ENCODE measurements around the gene VSIG2. TPM values are rescaled to one million over a fixed set of nuclear protein-coding genes. Genes with fewer than 3 reads are reported as not detected.

The VSIG2 gene
- total RNA-seq, 1 experiment from 2014 or later: not detected

- no peak overlapping the region for H3K4me3 Mint-ChIP-seq (ENCODE audit: unreplicated experiment)
- no TSS peak for BruUV-seq (replicated peaks)
- Histone ChIP-seq H3K36me3 (ENCODE audit: control insufficient read depth, insufficient read depth, low read length) (no peaks in the 10 kb centered on the region), H3K4me3 (ENCODE audit: low read depth, low read length) (no peak overlapping the region), H3K4me1 (peaks cover 25% of the 10 kb centered on the region), H3K9me3 (no peaks in the 10 kb centered on the region), H3K27me3 (replicated peaks; ENCODE audit: control insufficient read depth, insufficient read depth, low read length) (no peaks in the 10 kb centered on the region)
- intact Hi-C loops (cut with micrococcal nuclease; ENCODE audit: unreplicated experiment): no loop called here
- TF ChIP-seq CTCF (IDR thresholded peaks at IDR 0.05; ENCODE audit: insufficient read depth in 1 of 2, low read depth in 1 of 2, low read length in 1 of 2, severe bottlenecking in 1 of 2, unreplicated experiment in 1 of 2): no peak
- POLR2A ChIA-PET: no interaction called here
- H3K36me3 Mint-ChIP-seq (ENCODE audit: insufficient read depth, unreplicated experiment): peaks cover 4% of the 10 kb centered on the region
- no peaks in the 10 kb centered on the region for H3K9me3 Mint-ChIP-seq (ENCODE audit: unreplicated experiment)
- CTCF ChIA-PET: no interaction called here
- peaks cover 24% of the 10 kb centered on the region for H3K4me1 Mint-ChIP-seq (ENCODE audit: low read depth, unreplicated experiment)
- DNase-seq: no peak
- H3K27ac Mint-ChIP-seq (ENCODE audit: unreplicated experiment): no peak overlapping the region
- H3K27me3 Mint-ChIP-seq (ENCODE audit: insufficient read depth, unreplicated experiment): no peaks in the 10 kb centered on the region
Measured at GRCh38 chr11:124751391-124751740, 689 bp downstream of the VSIG2 start.

- no peak for TF ChIP-seq CTCF (IDR thresholded peaks at IDR 0.05; ENCODE audit: insufficient read depth in 1 of 2, low read depth in 1 of 2, low read length in 1 of 2, severe bottlenecking in 1 of 2, unreplicated experiment in 1 of 2)
- DNase-seq: no peak
- H3K4me1 Mint-ChIP-seq (ENCODE audit: low read depth, unreplicated experiment): peaks cover 22% of the 10 kb centered on the region
- H3K9me3 ChIP-seq: no peaks in the 10 kb centered on the region
- no peak overlapping the region for H3K4me3 ChIP-seq (ENCODE audit: low read depth, low read length)
- peaks cover 8% of the 10 kb centered on the region for H3K36me3 Mint-ChIP-seq (ENCODE audit: insufficient read depth, unreplicated experiment)
- no TSS peak for BruUV-seq (replicated peaks)
- no peaks in the 10 kb centered on the region for H3K9me3 Mint-ChIP-seq (ENCODE audit: unreplicated experiment)
- H3K4me3 Mint-ChIP-seq (ENCODE audit: unreplicated experiment): no peak overlapping the region
- ChIA-PET CTCF (no interaction called here), POLR2A (no interaction called here)
- H3K27ac Mint-ChIP-seq (ENCODE audit: unreplicated experiment): no peak overlapping the region
- no peaks in the 10 kb centered on the region for H3K27me3 Mint-ChIP-seq (ENCODE audit: insufficient read depth, unreplicated experiment)
- H3K36me3 ChIP-seq (ENCODE audit: control insufficient read depth, insufficient read depth, low read length): no peaks in the 10 kb centered on the region
- intact Hi-C loops (cut with micrococcal nuclease; ENCODE audit: unreplicated experiment): no loop called here
- peaks cover 25% of the 10 kb centered on the region for H3K4me1 ChIP-seq
- no peaks in the 10 kb centered on the region for H3K27me3 ChIP-seq (replicated peaks; ENCODE audit: control insufficient read depth, insufficient read depth, low read length)
Measured at GRCh38 chr11:124749912-124750311, 2.1 kb downstream of the VSIG2 start.

GRCh38 chr11:124748481-124749343 lies 3.3 kb downstream of the VSIG2 start:
- Histone ChIP-seq H3K4me3 (ENCODE audit: low read depth, low read length) (no peak overlapping the region), H3K9me3 (no peaks in the 10 kb centered on the region)

More at GRCh38 chr11:124748481-124749343, 3.3 kb downstream of the VSIG2 start:
- no peaks in the 10 kb centered on the region for H3K36me3 ChIP-seq (ENCODE audit: control insufficient read depth, insufficient read depth, low read length)
- Mint-ChIP-seq H3K9me3 (ENCODE audit: unreplicated experiment) (no peaks in the 10 kb centered on the region), H3K4me3 (ENCODE audit: unreplicated experiment) (no peak overlapping the region), H3K27ac (ENCODE audit: unreplicated experiment) (peak overlapping the region; percentile 33), H3K36me3 (ENCODE audit: insufficient read depth, unreplicated experiment) (peaks cover 9% of the 10 kb centered on the region), H3K27me3 (ENCODE audit: insufficient read depth, unreplicated experiment) (no peaks in the 10 kb centered on the region), H3K4me1 (ENCODE audit: low read depth, unreplicated experiment) (peaks cover 17% of the 10 kb centered on the region)
- TF ChIP-seq CTCF (IDR thresholded peaks at IDR 0.05; ENCODE audit: insufficient read depth in 1 of 2, low read depth in 1 of 2, low read length in 1 of 2, severe bottlenecking in 1 of 2, unreplicated experiment in 1 of 2): no peak
- ChIA-PET CTCF (interaction anchor here (0.8 to 2.0 kb wide), 4 partner anchors 10 to 104 kb away, joined by 3 to 20 read pairs (median 8); partner anchors contain the start of gene ESAM), POLR2A (no interaction called here)
- intact Hi-C loops (cut with micrococcal nuclease; ENCODE audit: unreplicated experiment): no loop called here
- H3K27me3 ChIP-seq (replicated peaks; ENCODE audit: control insufficient read depth, insufficient read depth, low read length): no peaks in the 10 kb centered on the region
- no TSS peak for BruUV-seq (replicated peaks)
- DNase-seq: no peak
- H3K4me1 ChIP-seq: peaks cover 25% of the 10 kb centered on the region
